Stimulated activated effector memory CD8-positive, alpha-beta T cell treated with anti-CD3 and anti-CD28 coated beads, Interleukin-12 subunit alpha, Interleukin-12 subunit beta, amount 100 ng/mL, for 72 hours (primary cell): Measurements from ENCODE around the gene EDNRB.

ENCODE experiments used
- ATAC-seq: fragments of 150-1000 bp; cut with Tn5 transposase; 2 replicates; pipeline ENCODE4 v1.10.0; 2021
- DNase-seq, 2 donors: peaks; one replicate each; pipeline ENCODE4 v3.0.0; 2021 to 2022; ENCODE audit warnings: low spot score in 2 of 2
- H3K27ac Mint-ChIP-seq: one replicate; pipeline ENCODE4 v1.8.0; 2022; ENCODE audit warnings: mild to moderate bottlenecking, mixed read lengths
- H3K36me3 Mint-ChIP-seq: one replicate; pipeline ENCODE4 v1.8.0; 2022; ENCODE audit warnings: mild to moderate bottlenecking, mixed read lengths
- H3K4me1 Mint-ChIP-seq: one replicate; pipeline ENCODE4 v1.8.0; 2022; ENCODE audit warnings: mixed read lengths
- H3K4me3 Mint-ChIP-seq: one replicate; pipeline ENCODE4 v1.8.0; 2022; ENCODE audit warnings: mild to moderate bottlenecking, mixed read lengths
- H3K9me3 Mint-ChIP-seq: one replicate; pipeline ENCODE4 v1.8.0; 2022; ENCODE audit warnings: mixed read lengths

Gene EDNRB

DNA sequence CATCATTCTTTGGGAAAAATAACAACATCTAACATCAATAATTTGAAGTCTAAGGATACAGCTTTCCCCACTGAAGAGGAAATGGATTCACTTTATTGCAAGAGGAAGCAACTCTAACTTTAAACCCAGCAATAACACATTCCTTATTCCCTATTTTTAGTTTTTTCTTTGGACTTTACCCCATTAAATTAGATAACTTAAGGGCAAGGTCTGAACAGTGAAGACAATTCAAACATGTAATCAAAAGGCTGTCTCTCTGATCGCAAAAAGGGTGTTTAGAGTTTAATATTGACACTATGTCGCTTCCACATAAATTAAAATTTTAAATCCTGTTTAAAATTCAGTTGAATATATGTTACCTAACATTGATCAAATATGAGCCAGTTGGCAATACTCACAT is 10.1 kb downstream of the EDNRB start:
- ATAC-seq, result no peak
- Mint-ChIP-seq H3K4me1 (no peaks in the 10 kb centered on the region), H3K9me3 (no peaks in the 10 kb centered on the region), H3K36me3 (no peaks in the 10 kb centered on the region), H3K4me3 (no peak overlapping the region), H3K27ac (no peak overlapping the region)
- DNase-seq, result no peak

DNA sequence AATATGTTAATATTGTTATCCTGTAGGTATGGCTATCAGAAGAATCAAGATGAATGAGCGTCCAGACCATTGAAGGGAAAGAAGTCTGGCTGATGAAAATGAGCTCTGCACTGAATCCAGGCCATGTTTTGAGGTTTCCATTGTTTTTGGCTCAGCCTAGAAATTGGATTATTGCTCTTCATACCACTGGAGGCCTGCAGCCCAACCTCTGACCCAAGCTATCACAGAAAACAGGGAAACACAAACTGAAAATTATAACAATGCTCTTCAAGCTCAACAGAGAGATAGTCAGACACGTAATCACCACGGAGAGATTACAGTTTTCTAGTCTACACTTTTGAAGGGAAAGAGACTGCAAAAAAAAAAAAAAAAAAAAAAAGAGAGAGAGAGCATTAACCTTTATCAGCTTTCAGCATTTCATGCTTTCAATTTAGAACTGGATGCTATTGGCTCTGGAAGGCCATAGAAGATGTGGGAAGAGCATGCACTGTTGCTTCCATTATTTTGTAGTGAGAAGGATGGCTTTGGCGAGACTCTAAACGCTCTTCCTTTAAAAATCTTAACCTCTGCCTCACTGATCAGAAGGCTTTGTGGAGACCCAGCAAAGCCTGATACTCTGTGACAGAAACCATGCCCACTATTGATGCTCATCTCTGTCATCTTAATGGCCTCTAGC is 10.8 kb downstream of the EDNRB start:
- no peak overlapping the region for H3K27ac Mint-ChIP-seq
- H3K4me1 Mint-ChIP-seq, result no peaks in the 10 kb centered on the region
- peaks cover 1% of the 10 kb centered on the region for H3K9me3 Mint-ChIP-seq
- ATAC-seq (no peak), DNase-seq (no peak)
- no peak overlapping the region for H3K4me3 Mint-ChIP-seq
- no peaks in the 10 kb centered on the region for H3K36me3 Mint-ChIP-seq

DNA sequence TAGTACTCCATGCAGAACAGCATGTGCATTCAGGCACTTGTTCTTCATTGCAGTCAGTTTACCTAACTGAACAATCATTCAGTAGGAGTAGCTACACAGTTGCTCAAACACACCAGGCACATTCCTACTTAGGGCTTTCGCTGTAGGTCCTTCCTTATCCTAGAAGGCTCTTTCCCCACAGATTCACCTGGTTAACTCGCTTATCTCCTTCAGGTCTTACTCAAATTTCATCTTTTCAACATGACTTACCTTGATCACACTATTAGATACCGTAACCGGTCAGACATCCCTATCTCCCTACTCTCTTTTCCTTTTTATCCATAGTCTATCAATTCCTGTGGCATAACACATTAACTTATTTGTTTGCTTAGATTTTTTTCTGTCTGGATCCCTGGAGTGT is 14.6 kb downstream of the EDNRB start:
- Mint-ChIP-seq H3K27ac (no peak overlapping the region), H3K9me3 (peaks cover 8% of the 10 kb centered on the region), H3K36me3 (no peaks in the 10 kb centered on the region), H3K4me3 (no peak overlapping the region), H3K4me1 (no peaks in the 10 kb centered on the region)
- ATAC-seq (no peak), DNase-seq (no peak)

DNA sequence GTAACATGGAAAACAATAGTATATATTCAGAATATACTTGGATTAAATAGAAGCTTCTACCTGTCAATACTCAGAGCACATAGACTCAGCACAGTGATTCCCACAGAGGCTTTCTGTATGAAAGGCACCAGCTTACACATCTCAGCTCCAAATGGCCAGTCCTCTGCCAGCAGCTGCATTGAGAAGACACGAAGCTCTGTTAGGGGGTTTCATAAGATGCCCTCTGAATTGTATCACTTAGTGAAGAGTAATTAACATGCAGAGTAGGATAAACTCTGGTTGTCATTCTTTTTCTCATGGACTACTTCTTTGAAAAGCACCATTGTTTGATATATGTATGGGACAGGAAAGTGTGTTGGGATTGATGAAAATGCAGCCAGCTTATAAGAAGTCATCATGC is 15.2 kb downstream of the EDNRB start:
- H3K4me1 Mint-ChIP-seq, result no peaks in the 10 kb centered on the region
- no peak overlapping the region for H3K4me3 Mint-ChIP-seq
- no peak for DNase-seq
- H3K27ac Mint-ChIP-seq, result no peak overlapping the region
- no peak for ATAC-seq
- no peaks in the 10 kb centered on the region for H3K36me3 Mint-ChIP-seq
- peaks cover 8% of the 10 kb centered on the region for H3K9me3 Mint-ChIP-seq

DNA sequence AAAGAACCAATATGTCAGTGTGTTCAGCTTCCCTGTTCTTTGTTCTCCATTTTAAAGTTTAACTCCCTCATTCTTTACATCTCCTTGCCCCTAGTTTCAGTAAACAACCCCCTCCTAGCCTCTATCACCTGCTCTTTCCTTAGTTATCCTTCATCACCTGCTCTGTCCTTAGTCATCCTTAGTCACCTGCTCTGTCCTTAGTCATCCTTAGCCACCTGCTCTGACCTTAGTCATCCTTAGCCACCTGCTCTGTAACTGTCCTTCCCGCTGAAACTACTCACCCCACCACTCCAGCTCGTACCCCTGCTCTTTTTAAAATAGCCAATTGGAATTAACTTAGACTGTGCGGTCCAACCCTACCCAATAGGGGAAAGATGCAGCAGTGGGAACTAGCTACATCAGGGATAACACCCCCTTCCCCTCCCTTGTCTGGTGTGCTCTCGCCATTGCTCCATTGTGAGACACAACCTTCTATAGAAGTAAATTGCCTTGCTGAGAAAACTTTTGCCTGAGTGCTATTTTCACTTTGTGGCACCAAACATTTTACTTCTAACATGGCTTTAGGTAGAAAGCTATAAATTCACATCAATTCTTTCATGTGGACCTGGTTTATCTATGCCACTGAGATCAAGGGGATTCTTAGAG is 16.2 kb downstream of the EDNRB start:
- ATAC-seq (peak; percentile 72), DNase-seq (no peak)
- Mint-ChIP-seq H3K36me3 (no peaks in the 10 kb centered on the region), H3K27ac (no peak overlapping the region), H3K4me1 (no peaks in the 10 kb centered on the region), H3K4me3 (no peak overlapping the region), H3K9me3 (peaks cover 8% of the 10 kb centered on the region)

DNA sequence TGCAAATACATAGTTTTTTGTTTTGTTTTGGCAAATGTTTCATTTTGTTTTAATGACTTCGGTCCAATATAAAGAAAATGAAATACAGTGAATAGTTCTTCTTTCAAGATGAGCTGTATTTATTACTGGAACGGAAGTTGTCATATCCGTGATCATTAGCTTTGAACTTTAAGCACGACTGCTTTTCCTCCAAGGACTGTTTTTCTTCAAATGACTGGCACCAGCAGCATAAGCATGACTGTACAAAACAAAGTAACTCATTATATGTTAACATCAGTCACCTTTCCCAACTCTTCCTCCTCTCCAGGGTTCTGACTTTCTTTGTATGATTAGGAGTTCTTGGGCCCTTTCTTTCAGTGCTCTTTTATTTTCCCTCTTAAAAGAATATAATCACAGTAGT is 20.5 kb downstream of the EDNRB start:
- Mint-ChIP-seq H3K9me3 (peaks cover 11% of the 10 kb centered on the region), H3K36me3 (no peaks in the 10 kb centered on the region), H3K27ac (no peak overlapping the region), H3K4me1 (no peaks in the 10 kb centered on the region), H3K4me3 (no peak overlapping the region)
- ATAC-seq (no peak), DNase-seq (no peak)

DNA sequence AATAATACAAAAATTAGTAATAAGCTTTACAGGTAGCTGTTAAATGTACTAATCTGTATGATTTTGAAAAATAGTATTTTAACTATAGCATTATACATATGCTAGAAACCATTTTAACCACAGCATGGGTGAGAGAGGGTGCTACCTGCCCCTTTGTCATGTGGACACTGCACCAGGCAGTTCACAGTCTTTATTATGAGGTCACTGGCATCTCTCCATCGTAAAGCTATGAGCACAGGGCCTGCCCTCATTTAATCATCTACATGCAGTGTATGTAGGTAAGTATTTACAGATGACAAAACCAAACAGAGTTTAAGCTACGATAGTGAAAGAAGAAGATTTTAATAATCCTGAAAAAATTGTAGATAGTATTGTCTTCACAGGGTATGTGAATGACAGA is 21.7 kb downstream of the EDNRB start:
- Mint-ChIP-seq H3K4me1 (no peaks in the 10 kb centered on the region), H3K4me3 (no peak overlapping the region)
- no peak for DNase-seq

DNA sequence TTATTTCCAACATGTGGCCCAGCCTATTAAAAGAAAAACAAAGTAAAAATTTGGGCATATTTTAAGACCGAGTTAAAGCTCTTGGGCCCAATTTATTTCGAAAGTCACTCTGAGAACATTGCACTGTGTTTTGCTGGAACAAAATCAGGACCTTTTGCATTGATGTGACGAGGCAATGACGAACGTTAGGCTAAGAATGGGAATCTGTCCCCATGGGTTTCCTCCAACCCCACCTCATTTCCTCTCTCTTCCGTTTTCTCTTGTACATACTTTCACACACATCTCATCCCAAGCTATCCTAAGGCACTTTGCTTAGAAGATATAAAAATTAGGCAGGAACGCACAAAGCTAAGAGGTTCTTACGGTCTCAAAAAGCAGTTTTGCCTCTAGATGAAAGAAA is 22.1 kb downstream of the EDNRB start:
- no peak overlapping the region for H3K27ac Mint-ChIP-seq
- H3K9me3 Mint-ChIP-seq, result peaks cover 3% of the 10 kb centered on the region
- no peaks in the 10 kb centered on the region for H3K4me1 Mint-ChIP-seq
- ATAC-seq (no peak), DNase-seq (no peak)
- H3K4me3 Mint-ChIP-seq, result no peak overlapping the region
- no peaks in the 10 kb centered on the region for H3K36me3 Mint-ChIP-seq

More for the DNA sequence above, 21.7 kb downstream of the EDNRB start:
- Mint-ChIP-seq H3K27ac (no peak overlapping the region), H3K36me3 (no peaks in the 10 kb centered on the region), H3K9me3 (peaks cover 3% of the 10 kb centered on the region)
- ATAC-seq, result no peak

DNA sequence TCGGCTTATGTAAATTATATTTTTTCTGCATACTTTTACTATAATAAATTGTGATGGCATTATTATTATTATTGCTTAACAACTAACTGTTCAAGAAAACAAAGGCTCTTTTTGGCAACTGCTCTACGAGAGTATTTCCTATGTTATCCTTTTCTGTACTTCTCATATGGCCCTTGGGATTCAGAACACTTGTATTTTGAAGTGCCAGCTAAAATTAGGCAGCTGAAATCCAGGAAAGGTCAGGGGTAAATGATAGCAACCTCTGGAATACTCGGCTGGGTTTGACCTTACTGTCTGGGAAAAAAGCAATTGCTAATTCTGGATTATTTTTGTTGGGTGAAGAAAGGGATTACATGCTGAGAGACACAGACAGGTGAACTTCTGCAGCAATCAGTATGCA is 23.9 kb downstream of the EDNRB start:
- DNase-seq (no peak), ATAC-seq (no peak)
- no peaks in the 10 kb centered on the region for H3K4me1 Mint-ChIP-seq
- no peak overlapping the region for H3K4me3 Mint-ChIP-seq
- no peak overlapping the region for H3K27ac Mint-ChIP-seq
- H3K36me3 Mint-ChIP-seq, result no peaks in the 10 kb centered on the region
- peaks cover 3% of the 10 kb centered on the region for H3K9me3 Mint-ChIP-seq

DNA sequence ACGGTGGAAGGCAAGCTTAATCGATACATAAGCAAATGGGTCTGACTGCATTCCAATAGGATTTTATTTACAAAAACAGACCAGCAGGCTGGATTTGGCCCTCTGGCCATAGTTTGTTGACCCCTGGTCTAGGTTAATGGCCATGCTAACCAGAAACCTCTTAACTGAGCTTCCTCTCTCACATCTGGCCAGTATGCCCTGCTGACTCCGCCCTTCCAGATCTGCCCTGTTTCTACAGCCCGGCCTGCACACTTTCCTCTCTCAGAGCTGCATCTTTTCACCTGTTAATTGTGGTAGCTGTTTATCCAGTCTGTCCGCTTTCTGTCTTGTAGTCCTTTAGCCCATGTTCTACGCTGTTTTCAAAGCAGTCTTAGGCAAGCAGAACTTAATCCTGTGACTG is 25.6 kb downstream of the EDNRB start:
- H3K9me3 Mint-ChIP-seq, result peaks cover 3% of the 10 kb centered on the region
- DNase-seq (no peak), ATAC-seq (no peak)
- H3K4me3 Mint-ChIP-seq, result no peak overlapping the region
- no peaks in the 10 kb centered on the region for H3K4me1 Mint-ChIP-seq
- no peaks in the 10 kb centered on the region for H3K36me3 Mint-ChIP-seq
- no peak overlapping the region for H3K27ac Mint-ChIP-seq

DNA sequence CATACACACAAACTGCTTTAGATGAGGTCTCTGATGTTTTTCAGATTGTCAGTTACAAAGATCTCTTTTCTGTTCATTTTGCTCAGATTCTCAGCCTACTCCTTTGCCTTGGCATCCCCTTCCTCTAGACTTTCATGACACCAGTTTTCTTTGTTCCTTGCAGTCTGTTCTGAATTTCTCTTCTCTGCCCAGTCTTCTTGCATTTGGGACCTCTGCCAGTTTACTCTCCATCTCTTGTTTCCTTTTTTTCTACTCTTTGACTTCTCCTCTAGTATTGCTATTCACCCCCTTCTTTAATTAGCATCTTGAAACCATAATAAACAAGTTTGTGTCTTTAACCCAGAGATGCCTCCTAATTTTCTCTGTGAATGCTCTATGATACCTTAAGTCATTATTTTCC is 26.1 kb downstream of the EDNRB start:
- Mint-ChIP-seq H3K36me3 (no peaks in the 10 kb centered on the region), H3K27ac (no peak overlapping the region), H3K4me3 (no peak overlapping the region), H3K4me1 (no peaks in the 10 kb centered on the region), H3K9me3 (peaks cover 3% of the 10 kb centered on the region)
- DNase-seq (no peak), ATAC-seq (no peak)

DNA sequence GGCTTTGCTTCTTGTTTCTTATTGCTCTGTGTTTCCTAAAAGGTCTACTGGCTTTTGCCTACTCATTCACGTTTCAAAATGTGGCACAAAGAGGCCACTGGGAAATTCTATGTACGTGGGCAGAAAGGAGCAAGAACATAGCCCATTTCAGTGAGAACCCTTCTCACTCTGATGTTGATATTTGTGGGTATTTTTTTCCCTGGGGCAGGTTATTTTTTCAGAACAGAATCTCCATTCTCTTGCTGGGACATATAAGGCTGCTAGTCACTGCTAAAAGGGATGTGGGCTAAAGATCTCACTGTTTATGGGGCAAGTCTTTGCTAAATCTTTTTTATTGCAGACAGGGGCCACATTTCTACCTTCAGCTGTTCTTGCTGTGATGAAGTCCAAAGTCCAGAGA is 27.1 kb downstream of the EDNRB start:
- DNase-seq (no peak), ATAC-seq (no peak)
- Mint-ChIP-seq H3K36me3 (no peaks in the 10 kb centered on the region), H3K4me3 (no peak overlapping the region), H3K9me3 (peaks cover 3% of the 10 kb centered on the region), H3K4me1 (no peaks in the 10 kb centered on the region), H3K27ac (no peak overlapping the region)

DNA sequence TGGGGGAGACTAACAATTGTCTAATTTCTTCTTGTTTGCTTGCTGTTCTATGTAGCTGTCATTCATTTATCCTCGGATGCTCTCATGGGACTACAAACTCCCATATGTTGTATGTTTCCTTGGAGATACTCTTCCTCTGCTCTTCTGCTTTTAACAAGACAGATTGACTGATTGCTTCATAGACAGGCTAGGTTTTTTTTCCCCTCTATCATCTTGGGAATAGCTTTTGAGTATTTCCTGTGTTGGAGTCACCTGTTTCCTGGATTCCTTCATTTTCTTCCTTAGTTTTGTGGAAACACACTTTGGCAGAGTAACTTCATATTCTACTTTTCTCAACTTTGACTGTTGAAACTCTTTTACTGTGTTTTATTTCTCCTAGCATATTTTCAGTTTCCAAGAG is 27.6 kb downstream of the EDNRB start:
- peaks cover 3% of the 10 kb centered on the region for H3K9me3 Mint-ChIP-seq

DNA sequence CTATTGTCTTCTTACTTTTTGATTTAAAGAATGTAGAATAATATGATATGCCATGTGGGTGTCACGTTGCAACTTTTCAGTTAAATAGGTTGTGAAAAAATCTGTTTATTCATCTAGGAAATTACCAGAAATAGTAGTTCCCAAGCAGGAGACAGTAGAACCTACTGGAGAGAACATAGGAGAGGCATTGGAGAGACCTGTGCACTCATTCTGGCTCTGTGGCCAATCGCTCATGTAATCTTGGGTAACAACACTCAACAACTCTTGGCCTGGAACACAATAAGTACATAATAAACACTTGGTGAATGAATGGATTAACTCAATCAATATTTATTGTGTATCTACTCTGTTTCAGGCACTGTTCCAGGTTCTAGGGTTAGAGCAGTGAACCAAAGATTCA is 35.3 kb downstream of the EDNRB start:
- H3K4me3 Mint-ChIP-seq, result no peak overlapping the region
- H3K9me3 Mint-ChIP-seq, result peaks cover 2% of the 10 kb centered on the region
- DNase-seq (no peak), ATAC-seq (no peak)
- H3K36me3 Mint-ChIP-seq, result no peaks in the 10 kb centered on the region
- no peaks in the 10 kb centered on the region for H3K4me1 Mint-ChIP-seq
- H3K27ac Mint-ChIP-seq, result no peak overlapping the region

More for the DNA sequence above, 27.6 kb downstream of the EDNRB start:
- DNase-seq (no peak), ATAC-seq (no peak)
- Mint-ChIP-seq H3K4me3 (no peak overlapping the region), H3K4me1 (no peaks in the 10 kb centered on the region), H3K36me3 (no peaks in the 10 kb centered on the region), H3K27ac (no peak overlapping the region)

DNA sequence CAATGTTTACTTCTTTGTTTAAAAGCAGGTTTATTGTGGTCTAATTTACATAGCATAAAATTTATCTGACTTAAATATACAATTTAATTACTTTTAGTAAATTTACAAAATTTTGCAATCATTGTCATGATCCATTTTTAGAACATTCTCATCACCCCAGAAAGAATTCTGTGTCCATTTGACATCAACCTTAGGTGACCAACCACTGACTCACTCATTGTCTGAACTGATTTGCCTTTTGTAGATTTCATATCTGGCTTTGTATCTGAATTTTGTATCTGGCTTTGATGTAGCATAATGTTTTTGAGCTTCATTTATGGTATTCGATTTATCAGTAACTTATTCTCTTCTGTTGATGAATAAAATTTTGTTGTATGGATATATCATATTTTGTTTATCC is 40.4 kb downstream of the EDNRB start:
- DNase-seq, result no peak
- Mint-ChIP-seq H3K36me3 (no peaks in the 10 kb centered on the region), H3K4me1 (no peaks in the 10 kb centered on the region), H3K9me3 (peaks cover 2% of the 10 kb centered on the region), H3K27ac (no peak overlapping the region), H3K4me3 (no peak overlapping the region)
- ATAC-seq, result no peak

DNA sequence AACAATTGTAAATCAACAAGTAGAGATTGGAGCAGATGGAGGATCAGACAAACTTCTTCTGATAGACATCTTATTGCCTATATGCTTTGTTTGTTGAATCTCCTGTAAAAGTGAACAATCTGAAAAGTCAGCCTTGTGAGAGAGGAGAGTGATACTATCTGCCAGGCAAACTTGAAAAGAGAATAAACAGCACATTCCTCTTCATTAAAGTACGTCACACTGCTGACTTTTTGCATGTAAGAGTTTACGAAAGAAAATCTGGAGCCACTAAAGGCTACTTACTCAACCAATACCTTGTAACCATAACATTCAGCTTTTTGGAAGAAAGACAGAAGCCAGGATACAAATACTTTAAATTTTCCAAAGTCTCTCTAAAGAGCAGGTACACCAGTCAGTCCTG is 42.5 kb downstream of the EDNRB start:
- no peak for DNase-seq
- no peak overlapping the region for H3K27ac Mint-ChIP-seq
- ATAC-seq, result no peak
- H3K4me1 Mint-ChIP-seq, result no peaks in the 10 kb centered on the region
- H3K9me3 Mint-ChIP-seq, result peaks cover 2% of the 10 kb centered on the region
- H3K4me3 Mint-ChIP-seq, result no peak overlapping the region
- H3K36me3 Mint-ChIP-seq, result no peaks in the 10 kb centered on the region
